GM12891 (cell line): Measurements from ENCODE around the gene GNRH2.
"Not testable (repeated sequence)": the region's sequence is repeated elsewhere in the genome, so short reads cannot be mapped to it uniquely, and the experiment has no call there.

ENCODE experiments used
- DNase-seq: peaks from one replicate; pipeline ENCODE4 v3.0.0; 2011; ENCODE audit warnings: low spot score; ENCODE audit not compliant: insufficient read length
- FAIRE-seq: peaks from 2 replicates; lab custom pipeline; 2011; peaks lifted over from hg19 to GRCh38; lab: Jason Lieb, UNC
- PAX5 ChIP-seq: IDR thresholded peaks from 2 replicates; pipeline ENCODE4 v1.6.1; 2011; ENCODE audit warnings: low read length, moderate library complexity, mild to moderate bottlenecking; ENCODE audit not compliant: insufficient read depth, severe bottlenecking
- POLR2A ChIP-seq: IDR thresholded peaks from 2 replicates; pipeline ENCODE4 v1.6.1; 2011; ENCODE audit warnings: low read depth, low read length, control low read depth
- POLR2AphosphoS5 ChIP-seq: IDR thresholded peaks from 2 replicates; pipeline ENCODE4 v1.6.1; 2011; ENCODE audit warnings: low read depth, low read length, control low read depth
- POU2F2 ChIP-seq: IDR thresholded peaks from 2 replicates; pipeline ENCODE4 v1.6.1; 2011; ENCODE audit warnings: low read depth, mild to moderate bottlenecking, control low read depth, low read length, moderate library complexity
- SPI1 ChIP-seq: IDR thresholded peaks from 2 replicates; pipeline ENCODE4 v1.6.1; 2011; ENCODE audit warnings: low read depth, low read length, control low read depth
- TAF1 ChIP-seq: IDR thresholded peaks from 2 replicates; pipeline ENCODE4 v1.6.1; 2011; ENCODE audit warnings: low read depth, low read length, control low read depth

Gene GNRH2

GRCh38 chr20:3021327-3021726 is 22.1 kb upstream of the GNRH2 start:
- DNase-seq (no peak), FAIRE-seq (no peak)
- TF ChIP-seq PAX5 = no peak
- no peak for TF ChIP-seq POLR2A
- TF ChIP-seq POLR2AphosphoS5 = no peak
- no peak for TF ChIP-seq TAF1
- no peak for TF ChIP-seq POU2F2
- TF ChIP-seq SPI1 = no peak

GRCh38 chr20:3021777-3022176 is 21.6 kb upstream of the GNRH2 start:
- no peak for DNase-seq
- no peak for TF ChIP-seq PAX5
- TF ChIP-seq POLR2A = no peak
- no peak for TF ChIP-seq POLR2AphosphoS5
- no peak for TF ChIP-seq SPI1
- TF ChIP-seq POU2F2 = no peak
- TF ChIP-seq TAF1 = no peak
- FAIRE-seq = no peak

DNA sequence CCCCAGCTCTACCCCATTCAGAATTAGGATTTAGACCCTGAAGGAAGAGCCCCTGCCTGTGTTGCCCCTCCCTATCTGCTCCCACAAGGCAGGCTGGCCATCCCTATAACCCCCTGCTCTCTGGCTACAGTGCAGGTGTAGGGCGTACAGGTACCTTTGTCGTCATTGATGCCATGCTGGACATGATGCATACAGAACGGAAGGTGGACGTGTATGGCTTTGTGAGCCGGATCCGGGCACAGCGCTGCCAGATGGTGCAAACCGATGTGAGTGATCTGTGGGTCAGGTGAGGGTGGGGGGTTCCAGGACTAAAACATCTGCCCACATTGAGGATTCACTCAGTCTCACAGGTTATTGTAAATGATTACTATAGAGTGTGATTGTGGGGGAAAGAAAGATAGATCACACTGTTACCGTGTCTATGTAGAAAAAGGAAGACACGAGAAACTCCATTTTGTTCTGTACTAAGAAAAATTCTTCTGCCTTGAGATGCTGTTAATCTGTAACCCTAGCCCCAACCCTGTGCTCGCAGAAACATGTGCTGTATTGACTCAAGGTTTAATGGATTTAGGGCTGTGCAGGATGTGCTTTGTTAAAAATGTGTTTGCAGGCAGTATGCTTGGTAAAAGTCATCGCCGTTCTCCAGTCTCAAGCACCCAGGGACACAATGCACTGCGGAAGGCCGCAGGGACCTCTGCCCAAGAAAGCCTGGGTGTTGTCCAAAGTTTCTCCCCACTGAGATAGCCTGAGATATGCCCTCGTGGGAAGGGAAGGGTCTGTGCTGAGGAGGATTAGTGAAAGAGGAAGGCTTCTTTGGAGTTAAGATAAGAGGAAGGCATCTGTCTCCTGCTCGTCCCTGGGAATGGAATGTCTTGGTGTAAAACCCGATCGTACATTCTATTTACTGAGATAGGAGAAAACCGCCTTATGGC is 20.6 kb upstream of the GNRH2 start:
- DNase-seq, FAIRE-seq: not testable (repeated sequence)

- no peak for TF ChIP-seq PAX5
- TF ChIP-seq POLR2AphosphoS5 = no peak
- TF ChIP-seq POLR2A = no peak
- TF ChIP-seq TAF1 = no peak
- TF ChIP-seq POU2F2 = no peak
- TF ChIP-seq SPI1 = no peak
- FAIRE-seq (no peak), DNase-seq (no peak)
These were observed 15.4 kb upstream of the GNRH2 start for GRCh38 chr20:3027987-3028386.

- TF ChIP-seq SPI1 (no peak), POLR2AphosphoS5 (no peak), TAF1 (no peak), POLR2A (no peak), PAX5 (no peak), POU2F2 (no peak)
- FAIRE-seq = no peak
- no peak for DNase-seq
These were observed 11.8 kb upstream of the GNRH2 start for GRCh38 chr20:3031524-3032147.

DNA sequence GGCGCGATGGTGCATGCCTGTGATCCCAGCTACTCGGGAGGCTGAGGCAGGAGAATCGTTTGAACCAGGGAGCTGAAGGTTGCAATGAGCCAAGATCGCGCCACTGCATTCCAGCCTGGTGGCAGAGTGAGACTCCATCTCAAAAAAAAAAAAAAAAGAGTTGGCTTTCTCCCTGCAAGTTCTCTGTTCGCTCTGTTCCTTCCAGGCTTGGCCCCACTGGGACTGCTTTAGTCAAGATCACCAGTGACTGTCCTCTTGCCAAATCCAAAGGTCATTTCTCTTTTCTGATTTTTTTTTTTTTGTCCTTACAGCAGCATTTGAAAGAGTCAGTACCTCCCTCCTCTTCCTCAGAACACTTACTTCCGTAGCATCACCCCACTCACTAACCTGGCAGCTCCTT is 10.8 kb upstream of the GNRH2 start:
- TF ChIP-seq PAX5 = no peak
- TF ChIP-seq POLR2A = no peak
- no peak for TF ChIP-seq TAF1
- no peak for TF ChIP-seq POLR2AphosphoS5
- no peak for TF ChIP-seq POU2F2
- no peak for TF ChIP-seq SPI1
- FAIRE-seq (no peak), DNase-seq (no peak)

GRCh38 chr20:3037654-3038053 is 5.8 kb upstream of the GNRH2 start:
- DNase-seq (no peak), FAIRE-seq (no peak)
- TF ChIP-seq TAF1 (no peak), POLR2A (no peak), POU2F2 (no peak), POLR2AphosphoS5 (no peak), PAX5 (no peak), SPI1 (no peak)

- no peak for DNase-seq
- no peak for FAIRE-seq
- TF ChIP-seq POLR2AphosphoS5 (no peak), PAX5 (no peak), POU2F2 (no peak), POLR2A (no peak), TAF1 (no peak), SPI1 (no peak)
These were observed 5.0 kb upstream of the GNRH2 start for GRCh38 chr20:3038454-3038853.

DNA sequence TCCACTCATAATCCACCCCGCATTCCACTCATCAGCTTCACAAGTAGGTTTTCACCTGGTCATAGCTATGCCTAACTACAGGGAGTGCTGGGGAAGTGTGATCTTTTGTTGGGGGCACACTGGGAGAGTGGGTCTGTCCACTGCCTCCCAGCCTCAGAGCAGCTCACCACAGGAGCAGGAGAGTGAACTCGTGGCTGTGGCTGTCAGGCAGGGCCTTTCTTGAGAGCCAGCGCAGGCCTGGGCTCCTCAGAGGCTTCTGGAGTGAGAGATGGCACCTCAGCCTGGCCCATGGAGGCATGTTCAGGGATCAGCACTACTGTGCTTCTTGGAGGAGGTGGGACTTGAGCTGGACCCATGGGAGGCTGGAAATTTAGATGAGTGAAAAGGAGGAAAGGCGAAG is 4.0 kb upstream of the GNRH2 start:
- DNase-seq (no peak), FAIRE-seq (no peak)
- TF ChIP-seq POLR2A (no peak), POLR2AphosphoS5 (no peak), PAX5 (no peak), SPI1 (no peak), POU2F2 (no peak), TAF1 (no peak)

DNA sequence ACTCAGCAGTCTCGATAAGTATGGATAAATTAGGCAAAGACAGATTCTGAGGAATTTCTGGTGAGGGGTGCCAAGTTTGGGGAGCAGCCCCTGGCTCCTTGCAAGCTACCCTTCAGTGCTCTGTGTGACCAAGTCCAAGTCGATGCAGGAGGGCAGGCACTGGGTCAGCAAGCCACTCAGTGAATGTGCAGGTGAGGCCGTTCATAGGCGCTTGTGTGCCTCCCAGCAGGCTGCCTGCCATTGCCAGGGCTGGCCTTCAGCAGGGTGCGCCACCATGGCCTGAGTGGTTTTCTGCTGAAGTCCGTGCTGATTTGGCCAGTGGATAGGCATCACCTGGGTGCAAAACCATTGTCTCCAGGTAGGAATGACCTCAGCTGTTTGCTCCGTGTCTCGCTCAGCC is 3.3 kb upstream of the GNRH2 start:
- FAIRE-seq (no peak), DNase-seq (no peak)
- TF ChIP-seq POLR2A (no peak), POU2F2 (no peak), TAF1 (no peak), POLR2AphosphoS5 (no peak)
